HG03280 (cell line): ENCODE data around the gene CLRN3.

Experiments used
- ATAC-seq: cut with Tn5 transposase; IDR thresholded peaks from one replicate; pipeline ENCODE4 v1.9.1; 2021; ENCODE audit warnings: mild to moderate bottlenecking, moderate library complexity; ENCODE audit not compliant: unreplicated experiment

Gene CLRN3

DNA sequence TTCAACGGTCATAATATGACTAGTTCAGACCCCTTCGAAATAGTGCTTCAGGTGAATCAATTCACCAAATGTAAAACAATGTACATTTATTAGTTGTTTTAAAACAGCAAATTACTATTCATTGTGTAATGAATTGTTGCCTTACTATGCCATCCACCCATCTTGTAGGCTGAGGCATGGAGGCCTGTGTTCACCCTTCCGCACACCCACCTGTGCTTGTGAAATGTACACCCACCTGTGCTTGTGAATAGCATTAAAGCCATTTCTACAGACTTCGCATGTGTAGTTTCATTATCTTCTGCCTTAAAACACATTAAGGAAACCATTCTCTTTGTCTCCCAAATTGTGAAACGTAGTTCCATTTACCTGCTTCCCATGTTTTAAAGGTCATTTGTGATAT lies 16.8 kb downstream of the CLRN3 start:
- ATAC-seq, result no peak

DNA sequence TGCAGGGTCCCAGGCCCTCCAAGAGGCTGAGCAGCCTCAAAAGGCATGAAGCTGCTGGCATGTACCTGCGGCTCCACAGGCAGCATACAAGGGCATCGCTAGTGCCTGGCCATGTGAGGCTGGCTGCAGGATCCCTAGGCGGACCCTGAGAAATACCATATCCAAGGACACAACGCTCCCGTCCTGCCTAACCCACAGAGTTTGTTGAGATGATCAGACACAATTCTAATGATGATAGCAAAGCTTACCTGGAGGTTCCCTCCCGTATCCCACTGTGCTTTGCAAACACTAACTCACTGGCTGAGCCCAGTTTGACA lies 17.3 kb downstream of the CLRN3 start:
- ATAC-seq, result no peak

DNA sequence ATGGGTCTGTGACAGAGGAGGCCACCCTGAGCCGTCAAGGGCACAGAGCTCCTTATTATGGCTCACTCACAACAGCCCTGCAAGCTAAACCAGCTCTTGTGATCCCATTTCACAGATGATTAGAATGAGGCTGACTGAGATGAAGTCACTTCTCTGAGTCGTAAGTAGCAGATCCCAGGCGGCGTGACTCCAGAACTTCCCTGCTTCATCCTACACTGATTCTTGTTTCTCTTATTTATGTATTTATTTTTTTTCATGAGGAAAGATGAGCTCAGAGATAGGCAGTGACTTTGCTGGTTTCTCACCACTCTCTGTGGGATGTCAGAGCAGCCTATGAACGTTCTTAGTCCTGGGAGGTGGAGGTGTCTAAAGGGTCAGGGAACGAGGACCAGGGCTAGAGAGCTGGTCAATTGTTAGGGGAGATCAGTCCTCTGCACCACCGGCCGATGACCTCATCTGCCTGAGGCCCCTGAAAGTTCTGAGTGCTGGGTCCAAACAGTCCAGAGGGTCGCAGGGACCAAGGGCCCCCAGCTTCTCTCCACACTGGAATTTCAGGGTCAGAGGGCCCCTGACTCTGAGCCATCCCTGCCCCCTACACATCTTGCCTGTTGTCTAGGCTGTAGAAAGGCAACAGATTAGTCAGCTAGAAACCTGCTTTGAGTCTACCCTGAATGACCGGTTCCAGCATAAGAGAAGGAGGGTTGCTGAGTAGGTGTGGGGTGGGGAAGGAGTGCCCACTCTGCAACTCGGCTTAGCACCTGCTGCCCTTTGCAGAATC lies 17.9 kb downstream of the CLRN3 start:
- ATAC-seq, result no peak

DNA sequence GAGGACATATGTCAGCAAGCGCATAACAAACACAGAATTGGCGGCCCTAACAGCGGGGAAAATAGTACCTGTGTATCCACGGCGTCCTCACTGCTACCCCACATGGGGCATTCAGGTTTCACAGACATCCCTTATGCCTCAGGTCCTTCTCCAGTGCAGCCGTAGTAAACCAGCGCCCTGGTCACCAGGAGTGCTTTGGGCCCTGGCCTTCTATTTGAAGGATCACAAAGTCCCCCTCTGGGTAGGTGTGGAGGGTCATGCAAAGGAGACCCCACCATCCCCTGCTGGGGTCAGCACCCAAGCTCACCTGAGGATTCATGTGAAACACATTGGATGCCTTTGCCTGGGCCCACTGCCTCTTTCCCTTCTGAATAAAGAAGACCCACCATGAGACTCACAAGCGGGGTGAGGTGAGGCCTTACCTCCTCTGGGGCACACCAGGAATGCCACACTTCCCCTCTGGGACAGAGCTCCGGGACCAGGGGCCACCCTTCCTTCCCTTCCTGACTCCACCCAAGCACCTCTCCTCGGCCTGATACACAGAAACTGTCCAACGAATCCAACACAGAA lies 18.8 kb downstream of the CLRN3 start:
- no peak for ATAC-seq

DNA sequence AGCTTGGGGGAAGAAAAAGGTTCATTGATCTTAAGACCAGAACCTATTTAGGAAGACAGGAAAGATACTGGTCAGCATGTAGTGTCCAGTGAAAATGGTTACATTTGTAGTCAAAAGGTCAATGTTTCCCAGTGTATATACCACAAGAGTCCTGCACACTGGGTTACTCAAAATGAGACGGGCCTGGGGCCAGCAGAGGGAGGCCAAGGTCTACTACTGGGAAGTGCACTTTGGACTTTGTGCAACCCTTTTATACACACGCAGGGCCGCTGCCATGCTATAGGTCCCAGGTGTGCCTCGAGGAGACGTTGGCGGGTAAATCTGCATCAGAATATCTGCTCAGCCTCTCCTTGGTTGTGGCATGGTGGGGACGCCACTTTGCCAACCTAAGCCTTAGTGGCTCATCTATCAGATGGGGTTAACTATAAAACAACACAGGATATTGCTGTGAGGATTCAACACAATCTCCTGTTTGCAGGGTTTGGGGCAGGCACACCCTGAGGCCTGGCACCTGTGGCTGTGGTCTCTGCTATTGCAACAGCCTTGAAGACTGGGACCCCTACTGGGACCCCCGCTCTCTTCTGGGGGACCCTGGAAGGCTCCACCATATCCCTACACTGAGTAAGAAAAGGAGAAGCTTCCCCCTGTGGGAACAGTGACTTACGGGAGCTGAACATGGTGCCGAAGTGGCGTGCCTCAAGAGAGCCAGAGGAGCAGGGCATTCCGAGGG lies 19.7 kb downstream of the CLRN3 start:
- no peak for ATAC-seq

DNA sequence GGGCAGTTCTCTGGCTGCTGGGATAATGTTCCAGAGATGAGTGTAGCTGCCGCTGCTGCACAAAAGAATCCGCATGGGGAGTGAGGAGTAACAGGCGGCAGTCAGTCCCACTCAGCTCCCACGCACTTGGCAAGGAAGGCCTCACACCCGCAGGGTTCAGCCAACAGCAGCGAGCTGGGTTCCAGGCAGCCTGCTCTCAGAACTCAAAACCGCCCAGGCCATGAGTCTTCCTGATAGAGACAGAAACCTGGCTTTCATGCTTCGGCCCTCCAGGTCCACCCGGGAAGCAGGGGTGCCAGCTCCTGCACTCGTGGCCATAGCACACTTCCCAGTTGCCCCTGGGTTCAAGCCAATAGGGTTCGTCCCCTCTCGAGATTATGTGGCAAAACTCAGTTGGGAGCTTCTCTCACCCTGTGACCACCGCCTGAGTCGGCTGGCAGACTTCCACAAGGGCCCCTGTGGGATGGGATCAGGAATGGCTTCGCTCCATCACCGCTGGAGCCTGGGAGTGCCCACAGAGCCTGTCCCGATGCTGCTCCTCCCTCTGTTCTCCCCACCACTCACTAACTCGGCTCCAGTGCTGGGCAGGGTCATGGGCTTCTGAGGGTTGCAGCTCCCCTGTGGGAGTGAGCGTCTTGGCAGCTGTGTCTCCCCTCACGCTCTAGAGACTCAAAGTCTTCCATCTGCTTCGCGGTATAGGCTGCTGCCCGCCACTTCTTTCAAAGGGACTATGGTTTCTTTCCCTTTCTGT lies 20.6 kb downstream of the CLRN3 start:
- no peak for ATAC-seq

DNA sequence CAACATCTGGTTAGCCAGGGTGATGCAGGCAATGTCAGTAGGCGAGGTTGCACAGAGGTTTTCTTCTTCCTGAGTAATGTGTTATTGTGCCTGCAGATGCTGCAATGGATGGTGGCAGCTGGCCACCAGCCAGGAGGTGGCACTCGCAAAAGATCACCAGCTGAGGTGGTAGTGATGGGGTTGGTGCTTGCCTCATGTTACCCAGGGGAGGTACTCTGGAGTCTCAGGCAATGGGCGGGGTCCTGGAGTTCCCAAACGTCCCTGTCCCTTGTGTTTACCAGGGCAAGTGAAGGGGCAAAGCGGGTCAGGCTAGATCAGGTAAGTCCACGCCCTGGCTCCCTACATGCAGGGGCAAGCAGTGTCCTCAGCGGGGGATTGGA lies 21.1 kb downstream of the CLRN3 start:
- no peak for ATAC-seq

DNA sequence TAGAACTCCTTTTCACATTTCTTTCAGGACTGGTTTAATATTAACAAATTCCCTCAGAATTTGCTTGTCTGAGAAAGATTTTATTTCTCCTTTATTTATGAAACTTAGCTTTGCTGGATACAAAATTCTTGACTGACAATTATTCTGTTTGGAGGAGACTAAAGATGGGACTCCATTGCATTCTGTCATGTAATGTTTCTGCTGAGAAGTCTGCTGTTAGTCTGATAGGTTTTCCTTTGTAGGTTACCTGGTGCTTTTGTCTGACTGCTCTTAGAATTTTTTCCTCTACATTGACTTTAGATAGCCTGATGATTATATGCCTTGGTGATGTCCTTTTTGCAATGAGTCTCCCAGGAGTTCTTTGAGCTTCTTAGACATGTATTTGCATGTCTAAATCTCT lies 23.4 kb downstream of the CLRN3 start:
- ATAC-seq, result no peak

DNA sequence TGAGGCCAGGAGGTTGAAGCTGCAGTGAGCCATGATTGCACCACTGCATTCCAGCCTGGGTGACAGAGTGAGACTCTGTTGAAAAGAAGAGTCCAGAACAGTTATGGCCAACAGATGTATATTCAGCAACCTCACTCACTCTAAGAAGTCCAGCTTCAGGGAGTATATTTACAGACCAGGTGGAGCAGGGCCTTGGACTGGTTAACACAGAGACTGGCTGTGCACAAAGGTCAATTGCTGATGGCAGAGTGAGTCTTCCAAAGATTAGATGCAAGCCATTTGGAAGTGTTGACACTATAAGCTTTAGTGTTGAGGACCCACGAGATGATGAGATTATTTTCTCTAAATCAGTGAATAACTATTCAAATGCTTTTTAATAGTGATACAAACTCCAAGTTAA lies 24.9 kb downstream of the CLRN3 start:
- no peak for ATAC-seq

DNA sequence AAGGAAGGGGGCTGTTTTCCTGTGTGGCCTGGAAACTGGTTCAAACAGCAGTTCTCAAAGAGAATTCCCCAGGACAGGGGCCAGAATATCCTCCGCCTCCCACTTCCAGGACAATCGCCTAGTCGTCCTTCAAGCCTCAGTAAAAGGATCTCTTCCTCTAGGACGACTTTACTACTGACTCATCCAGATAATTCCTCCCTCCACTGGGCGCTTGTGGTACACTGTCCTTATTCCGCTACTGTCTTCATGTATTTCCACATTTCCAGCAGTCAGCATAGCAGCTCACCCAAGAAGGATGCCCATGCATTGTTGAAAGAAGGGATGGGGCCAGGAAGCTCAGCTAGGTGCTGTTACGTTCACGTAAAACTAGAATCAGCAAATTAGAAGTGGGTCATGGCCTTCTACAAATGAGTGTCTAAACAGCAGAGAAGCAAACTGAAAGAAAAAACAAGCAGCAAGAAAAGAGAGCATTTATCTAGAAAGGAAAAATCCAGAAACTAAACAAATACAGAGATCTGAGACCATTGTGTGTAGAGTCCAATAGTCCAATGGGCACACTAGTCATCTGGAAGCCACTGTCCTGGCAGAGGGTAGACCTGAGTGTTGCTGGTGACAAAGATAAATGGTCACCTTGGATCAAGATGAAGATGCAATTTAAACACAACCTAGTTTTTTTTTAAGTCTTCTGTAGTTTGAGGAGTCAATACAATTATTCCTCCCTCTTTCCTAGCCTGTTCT lies 26.3 kb downstream of the CLRN3 start:
- no peak for ATAC-seq

DNA sequence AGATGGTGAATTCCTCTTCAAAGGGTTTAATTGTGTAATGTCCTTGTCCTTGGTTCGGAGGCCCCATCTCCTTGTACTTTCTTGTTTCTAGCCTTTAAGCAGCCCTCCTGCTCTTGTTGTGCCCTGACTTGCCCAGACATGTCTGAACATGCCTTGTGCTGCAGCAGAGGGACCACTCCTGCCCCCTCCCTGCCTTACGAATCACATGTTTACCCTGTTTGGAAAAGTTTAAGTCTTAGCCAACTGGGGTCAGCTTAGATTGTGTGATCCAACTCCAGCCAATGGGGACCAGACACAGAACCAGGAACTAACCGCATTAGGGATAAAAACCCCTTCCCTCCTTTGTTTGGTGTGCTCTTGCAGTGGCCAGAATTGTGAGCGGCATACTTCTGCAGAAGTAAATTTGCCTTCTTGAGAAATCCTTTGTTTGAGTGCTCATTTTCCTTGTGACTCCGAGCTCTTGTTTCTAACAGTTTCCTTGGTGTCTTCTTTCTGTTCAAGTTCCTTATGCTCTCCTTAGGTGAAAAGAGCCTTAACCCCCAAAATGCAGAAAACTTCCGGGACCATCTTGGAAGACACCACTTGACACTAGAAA lies 29.4 kb downstream of the CLRN3 start:
- ATAC-seq, result no peak

DNA sequence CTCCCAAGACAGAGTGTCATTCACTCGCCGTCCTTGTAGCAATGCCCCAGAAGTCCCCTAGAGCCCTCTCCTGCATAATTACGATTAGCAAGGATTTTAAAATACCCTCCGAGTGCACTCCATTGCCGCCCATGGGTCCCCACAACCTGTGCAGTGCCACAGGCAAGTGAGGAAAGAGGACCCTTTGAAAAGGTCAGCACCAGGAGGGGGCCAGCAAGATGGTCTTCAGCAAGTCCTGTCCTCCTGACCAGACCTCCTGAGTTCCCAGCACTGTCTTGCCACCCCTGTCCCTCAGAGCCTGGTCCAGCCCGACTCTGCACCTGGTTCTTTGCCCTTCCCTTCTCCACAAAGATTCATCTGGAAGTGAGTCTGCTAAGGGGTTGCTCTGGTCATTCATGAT lies 32.1 kb downstream of the CLRN3 start:
- ATAC-seq, result no peak

DNA sequence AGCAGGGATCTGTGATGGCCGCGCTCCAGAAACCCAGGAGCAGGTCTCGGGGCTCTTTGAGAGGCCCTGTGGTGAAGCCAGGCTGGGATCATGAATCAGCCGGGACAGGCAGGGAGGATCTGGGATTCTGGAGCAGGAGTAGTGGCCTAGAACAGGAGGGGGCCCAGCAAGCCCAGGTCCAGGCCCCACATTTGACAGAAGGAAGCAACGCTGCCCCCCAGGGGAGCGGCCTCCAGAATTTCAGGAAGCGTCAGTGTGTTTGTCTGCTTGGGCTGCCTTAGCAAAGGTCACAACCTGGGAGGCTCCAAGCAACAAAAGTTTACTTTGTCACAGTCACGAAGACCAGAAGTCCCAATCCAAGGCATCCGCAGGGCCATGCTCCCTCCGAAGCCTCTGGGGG lies 36.8 kb downstream of the CLRN3 start:
- no peak for ATAC-seq

DNA sequence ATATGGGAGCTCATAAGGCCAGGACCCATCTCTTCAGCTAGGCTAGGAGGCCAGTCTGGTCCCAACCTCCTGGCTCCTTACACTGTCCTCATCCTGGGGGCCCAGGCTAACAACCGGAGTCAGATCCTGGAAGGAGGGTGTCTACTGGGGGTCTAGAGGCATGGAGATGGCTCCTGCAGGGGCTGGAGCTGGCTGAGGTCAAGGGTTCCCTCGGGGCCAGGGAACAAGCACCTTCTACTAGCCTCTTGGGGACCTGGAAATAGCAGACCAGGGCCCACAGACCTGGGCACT lies 37.2 kb downstream of the CLRN3 start:
- ATAC-seq, result no peak

DNA sequence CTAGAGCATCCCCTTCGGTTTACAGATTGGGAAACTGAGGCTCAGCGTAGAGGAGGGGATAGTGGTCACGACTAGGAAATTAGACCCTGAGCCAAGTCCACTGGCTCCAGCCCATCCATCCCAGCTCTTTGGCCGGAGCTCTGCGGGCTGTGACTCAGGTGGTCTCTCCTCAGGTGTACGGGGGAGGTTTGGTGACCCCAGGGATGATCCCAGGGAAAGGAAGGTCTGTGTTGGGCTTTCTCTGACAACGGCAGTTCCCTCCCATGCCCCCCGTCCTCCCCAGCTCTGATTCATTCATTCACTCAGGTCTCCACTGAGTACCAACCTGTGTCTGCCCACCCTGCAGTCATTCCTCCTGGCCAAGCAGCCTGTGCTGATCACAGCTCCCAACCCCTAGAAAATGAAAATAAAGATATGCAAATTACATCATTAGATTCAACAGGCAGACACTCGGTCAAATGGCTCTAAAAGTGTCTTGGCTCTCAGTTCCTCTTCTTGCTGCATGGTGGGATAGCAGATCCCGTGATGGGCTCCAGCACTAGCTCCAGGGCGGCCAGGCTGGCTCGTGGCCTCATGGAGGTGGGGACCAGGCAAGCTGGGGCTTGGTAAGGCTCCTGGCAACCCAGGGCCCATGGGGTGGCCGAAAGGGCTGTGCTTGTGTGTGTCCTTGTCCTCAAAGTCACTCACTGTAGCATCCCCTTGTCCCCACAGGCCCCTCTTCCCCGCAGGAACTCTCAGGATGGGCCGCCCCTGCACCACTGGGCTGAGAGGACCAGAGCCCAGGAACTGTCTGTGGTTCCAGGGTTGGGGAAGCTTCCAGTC lies 37.8 kb downstream of the CLRN3 start:
- ATAC-seq, result peak; percentile 66

DNA sequence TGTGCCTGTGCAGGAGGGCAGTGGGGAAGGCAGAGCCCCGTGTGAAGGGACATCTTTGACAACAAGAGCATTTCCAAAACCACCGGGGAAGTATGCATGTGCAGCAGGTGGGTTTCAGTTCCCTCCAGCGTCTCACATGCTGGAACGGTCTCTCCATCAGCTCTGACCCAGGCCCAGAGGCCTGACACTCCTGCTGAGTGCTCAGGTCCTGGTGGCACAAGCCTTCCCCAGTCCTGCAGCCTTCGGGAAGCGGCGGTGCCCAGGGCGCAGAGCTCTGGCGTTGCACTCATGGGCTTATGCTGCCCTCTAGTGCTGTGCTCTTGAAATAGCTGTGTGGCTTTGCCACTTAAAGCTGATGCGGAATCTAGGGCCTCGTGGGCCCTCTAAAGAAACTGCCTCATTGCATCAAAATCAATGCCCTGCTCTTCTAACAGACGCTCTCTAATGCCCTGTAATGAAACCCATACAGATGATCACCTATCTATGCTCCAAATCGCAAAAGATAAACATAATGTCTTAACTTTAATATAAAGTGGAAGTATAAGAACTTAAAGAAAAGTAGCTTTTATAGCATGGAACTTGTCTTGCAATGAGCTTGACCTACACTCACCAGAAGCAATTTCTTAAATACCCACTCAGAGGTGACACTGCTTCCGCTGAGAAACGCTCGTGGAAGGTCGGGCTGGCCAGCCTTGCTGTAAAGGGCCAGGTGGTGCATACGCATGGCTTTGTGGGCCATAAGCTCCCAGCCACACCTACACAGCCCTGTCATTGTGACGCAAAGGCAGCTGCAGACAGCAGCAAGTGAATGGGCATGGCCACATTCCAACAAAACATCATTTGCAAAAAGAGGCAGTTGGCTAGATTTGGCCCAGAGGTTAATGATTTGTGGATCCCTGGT lies 38.6 kb downstream of the CLRN3 start:
- ATAC-seq, result peak; percentile 58

DNA sequence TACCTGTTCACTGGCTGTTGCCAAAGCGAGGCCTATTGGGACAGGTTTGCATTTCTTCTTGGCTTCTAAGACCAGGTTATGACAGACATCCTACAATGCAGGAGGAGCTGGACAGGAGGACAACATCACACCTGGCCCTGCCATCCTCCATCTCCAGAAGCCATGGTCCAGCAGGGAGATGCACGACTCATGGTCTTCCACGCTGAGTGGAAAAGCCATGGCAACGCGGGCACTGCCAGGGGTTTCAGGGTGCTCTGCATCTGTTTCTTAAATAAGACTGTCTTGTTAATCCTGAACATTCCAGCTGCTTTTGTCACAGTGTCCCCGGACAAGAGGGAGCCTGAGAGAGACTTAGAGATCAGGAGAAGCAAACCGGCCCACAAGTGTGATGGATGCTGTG lies 40.3 kb downstream of the CLRN3 start:
- no peak for ATAC-seq

DNA sequence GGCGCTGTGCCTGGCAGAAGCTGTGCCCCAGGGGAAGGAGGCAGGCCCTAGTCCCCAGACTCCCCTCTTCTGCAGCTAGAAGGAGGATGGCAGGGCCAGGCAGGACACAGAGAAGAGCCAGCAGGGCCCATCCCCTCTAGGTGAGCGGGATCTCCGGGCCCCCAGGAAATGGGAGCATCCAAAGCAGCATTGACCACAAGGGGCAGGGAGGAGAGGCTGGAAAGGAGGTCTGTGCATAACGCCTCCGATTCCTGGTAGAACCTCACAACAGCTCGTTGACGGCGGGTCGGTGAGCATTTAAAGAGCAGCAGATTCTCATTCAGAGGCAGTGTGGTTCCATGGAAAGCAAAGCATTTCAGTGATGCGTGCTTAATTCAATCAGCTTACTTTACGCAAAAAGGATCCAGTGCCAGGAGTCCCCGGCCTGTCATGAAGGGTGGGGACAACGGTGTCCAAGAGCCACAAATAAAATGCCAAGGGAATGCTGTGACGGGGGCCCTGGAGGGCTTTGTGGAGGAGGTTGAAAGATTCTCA lies 41.0 kb downstream of the CLRN3 start:
- ATAC-seq, result no peak

DNA sequence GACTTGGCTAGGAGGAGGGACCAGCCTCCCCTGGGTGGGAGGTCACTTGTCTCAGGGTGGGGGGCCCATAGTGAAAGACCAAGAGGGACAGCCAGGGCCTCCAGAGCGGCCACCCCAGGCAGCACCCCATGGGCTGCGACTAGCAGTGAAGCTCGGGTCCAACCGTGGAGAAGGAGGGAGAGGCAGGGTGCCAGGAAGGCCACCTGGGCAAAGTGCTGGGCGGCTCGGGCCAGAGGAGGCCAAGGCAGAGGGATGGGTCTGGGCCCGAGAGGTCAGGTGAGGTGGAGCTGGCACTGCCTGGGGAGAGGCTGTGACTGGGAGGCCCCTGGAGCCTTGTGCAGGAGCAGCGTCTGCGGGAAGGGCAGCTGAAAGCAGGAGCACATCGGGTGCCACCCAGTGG lies 41.8 kb downstream of the CLRN3 start:
- ATAC-seq, result no peak
